ENCODE data around the gene KCNH6.

GRCh38 chr17:63477480-63478440 lies 45.4 kb upstream of the KCNH6 start:
- TF ChIP-seq POLR2A (IDR thresholded peaks at IDR 0.05): no peak
- no peak for TF ChIP-seq CTCF (IDR thresholded peaks at IDR 0.05)
- TF ChIP-seq POLR2AphosphoS5 (IDR thresholded peaks at IDR 0.05): no peak
- TF ChIP-seq EP300 (IDR thresholded peaks at IDR 0.05): no peak
